ENCODE results near the gene MRPS16. TPM values are rescaled to one million over a fixed set of nuclear protein-coding genes. Genes with fewer than 3 reads are reported as not detected.

The MRPS16 gene
- total RNA-seq, result 53.2 TPM

DNA sequence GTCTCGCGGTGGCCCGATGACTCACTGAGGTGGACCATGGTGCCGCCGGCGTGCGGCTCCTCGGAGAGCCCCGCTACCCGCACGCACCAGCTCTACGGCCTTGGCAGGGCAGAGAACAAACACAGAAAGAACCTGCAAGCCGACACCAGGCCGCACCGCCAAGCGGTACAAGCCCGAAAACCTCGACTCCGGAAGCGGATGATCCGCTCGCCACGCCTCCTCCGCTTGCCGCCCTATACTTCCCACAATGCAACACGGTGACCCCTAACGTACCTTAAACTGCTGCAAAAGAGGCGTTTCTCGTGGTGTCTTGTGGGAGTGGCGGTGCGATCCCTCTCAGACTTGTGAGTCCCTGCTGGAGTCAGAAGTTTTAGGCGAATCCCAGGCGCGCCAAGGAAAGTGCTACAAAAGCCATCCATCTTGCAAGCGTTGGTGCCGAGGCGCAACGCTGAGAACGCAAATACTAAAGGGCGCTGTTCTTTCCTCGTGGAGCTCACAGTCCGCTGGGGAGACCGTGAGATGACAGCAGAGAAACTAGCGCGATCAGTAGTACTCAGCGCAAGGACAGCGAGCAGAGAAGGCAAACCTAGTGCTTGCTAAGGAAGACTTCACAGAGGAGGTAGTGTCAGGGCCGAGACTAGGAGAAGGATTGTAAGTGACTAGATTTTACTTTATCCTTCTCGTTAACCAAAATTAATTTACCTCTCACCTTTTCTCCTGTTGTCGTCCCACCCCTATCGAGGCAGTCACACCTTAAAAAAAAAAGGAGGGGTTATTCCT is at the start of gene MRPS16:
Gene MRPS16 (minus strand): TSS at position 200 of the 780 bp plus-strand sequence. CDS start 162 bp downstream, at position 38.

DNA sequence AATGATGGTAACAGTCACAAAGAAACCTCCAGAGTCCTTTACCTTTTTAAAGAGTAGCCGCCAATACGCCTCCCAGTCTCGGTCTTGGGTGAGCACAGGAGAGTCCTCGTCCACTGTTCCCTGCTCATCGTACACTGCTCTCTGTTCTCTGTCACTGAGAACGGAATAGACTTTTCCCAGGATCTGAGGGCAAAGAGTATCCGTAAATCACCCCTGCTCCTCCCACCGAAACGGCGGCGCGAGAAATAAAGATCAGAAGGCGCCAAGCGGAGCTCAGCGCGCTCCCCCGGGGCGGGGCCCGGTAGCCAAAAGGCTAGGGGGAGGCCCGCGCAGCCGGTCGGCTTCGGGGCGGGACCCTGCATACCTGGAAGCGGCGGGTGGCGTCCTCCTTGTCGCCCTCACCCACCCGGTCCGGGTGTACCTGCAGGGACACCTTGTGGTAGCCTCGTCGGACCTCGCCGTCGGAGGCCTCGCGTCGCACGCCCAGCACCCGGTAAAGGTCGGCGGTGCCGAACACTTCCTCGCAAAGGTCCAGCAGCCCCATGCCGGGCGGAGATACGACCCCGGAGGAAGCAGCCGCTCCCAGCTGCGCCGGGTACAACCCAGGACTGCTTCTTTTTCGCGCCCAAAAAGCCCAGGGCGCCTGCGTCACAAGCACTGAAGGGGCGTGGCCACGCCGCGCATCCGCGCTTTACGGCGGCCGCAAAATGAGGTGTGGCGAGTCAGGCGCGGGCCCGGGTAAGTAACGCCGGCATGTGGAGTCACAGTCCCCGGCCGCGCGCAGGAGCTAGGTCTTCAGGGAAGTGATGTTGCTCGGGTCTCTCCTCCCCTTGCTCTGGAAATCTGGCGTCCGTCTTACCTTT is 5.6 kb downstream of the MRPS16 start, which contains the start of gene DNAJC9:
Gene DNAJC9 (minus strand): TSS at position 610 of the 863 bp plus-strand sequence. CDS start 66 bp downstream, at position 544.

Other genes with a start within 250 kb of the MRPS16 start
- 107 TPM for gene P4HA1, start 155.8 kb downstream of the MRPS16 start, total RNA-seq
- 1.5 TPM for gene NUDT13, start 142.2 kb downstream of the MRPS16 start, total RNA-seq
- 42.8 TPM for gene ECD, start 84.6 kb downstream of the MRPS16 start, total RNA-seq
- 33.8 TPM for gene FAM149B1, start 84.5 kb downstream of the MRPS16 start, total RNA-seq
- 34.0 TPM for gene DNAJC9, start 5.4 kb downstream of the MRPS16 start, total RNA-seq
- gene CFAP70, start 106.2 kb upstream of the MRPS16 start, total RNA-seq, result 4.9 TPM
- gene ANXA7, start 161.4 kb upstream of the MRPS16 start, total RNA-seq, result 68.4 TPM
- gene MSS51, start 180.9 kb upstream of the MRPS16 start, total RNA-seq, result 3.6 TPM
- 107 TPM for gene PPP3CB, start 243.4 kb upstream of the MRPS16 start, total RNA-seq

All from camera-type eye (tissue), 1 donor.